Mucosa of descending colon (tissue), 3 donors: ENCODE data around the gene C10orf95. TPM values are rescaled to one million over a fixed set of nuclear protein-coding genes. Genes with fewer than 3 reads are reported as not detected.

Experiments used
- ATAC-seq: fragments of 200-7000 bp; cut with Tn5 transposase; one replicate; pipeline ENCODE4 v1.9.1; 2020; ENCODE audit warnings: mild to moderate bottlenecking, moderate library complexity
- DNase-seq, 3 donors: peaks; one replicate each; pipeline ENCODE4 v3.0.0-alpha.2; 2020
- H3K36me3 ChIP-seq: fragments of 200-600 bp; one replicate; pipeline ENCODE4 v1.8.0; 2021; ENCODE audit warnings: low read depth, mild to moderate bottlenecking
- H3K4me1 ChIP-seq: fragments of 200-600 bp; one replicate; pipeline ENCODE4 v1.8.0; 2021; ENCODE audit warnings: low read depth, mild to moderate bottlenecking
- H3K4me3 ChIP-seq: fragments of 200-600 bp; one replicate; pipeline ENCODE4 v1.8.0; 2021; ENCODE audit warnings: mild to moderate bottlenecking
- H3K9me3 ChIP-seq: fragments of 200-600 bp; one replicate; pipeline ENCODE4 v1.8.0; 2021; ENCODE audit warnings: mild to moderate bottlenecking
- intact Hi-C, 2 donors: fragments of 100-400 bp; cut with DNase I in 1 of 2; cut with micrococcal nuclease in 1 of 2; formaldehyde crosslinking; loops; one replicate each; pipeline versions ENCODE4 v1.11.0 to v1.11.1; 2022; cut with DNase I, micrococcal nuclease
- total RNA-seq, 3 donors: library from RNA; stranded (reverse); fragmentation: NEBNext Ultra II Directional in 2 of 3; extraction: Animal tissue kit (Norgen Biotek cat#: 25700) in 2 of 3; gene quantifications; one replicate each; pipeline versions ENCODE4 v1.2.1 to v1.2.4, GENCODE V29; 2021 to 2023
- TF ChIP-seq, protein P1 (sequence below): fragments of 200-600 bp; IDR thresholded peaks from one replicate; pipeline ENCODE4 v1.8.0; 2022; ENCODE audit warnings: antibody characterized with exemption, mild to moderate bottlenecking
- donor health status: DM: no; HTN: no; CAD: no; lungs with moderate emphysema.
- donor health status: DM: no; HTN: no; CAD: no.
- donor health status: DM: no; HTN: yes; CAD: no.

The C10orf95 gene
- total RNA-seq, 3 donors from 2014 or later: 0.41 to 2.3 (median 2.0) TPM

DNA sequence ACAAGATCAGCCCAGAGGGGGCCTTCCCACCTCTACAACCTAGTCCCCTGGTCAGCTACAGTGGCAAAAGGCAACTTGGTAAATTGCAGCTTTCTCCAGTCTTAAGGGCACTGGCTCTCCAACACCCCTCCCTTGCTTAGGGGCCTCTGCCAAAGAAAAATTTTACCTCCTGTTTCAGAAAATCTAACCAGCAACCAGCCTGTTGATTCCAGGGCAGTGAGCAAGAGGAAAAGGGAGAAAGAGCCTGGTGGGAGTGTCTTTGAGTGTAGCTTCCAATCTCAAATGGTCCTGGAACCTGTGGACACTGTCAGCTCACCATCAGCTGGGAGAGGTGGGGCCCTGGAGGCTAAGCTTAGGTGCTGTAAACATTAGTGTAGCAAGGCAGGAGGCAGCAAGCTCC is 28.3 kb upstream of the C10orf95 start:
- no peaks in the 10 kb centered on the region for H3K4me1 ChIP-seq
- peaks cover 15% of the 10 kb centered on the region for H3K36me3 ChIP-seq
- TF ChIP-seq, protein P1, sequence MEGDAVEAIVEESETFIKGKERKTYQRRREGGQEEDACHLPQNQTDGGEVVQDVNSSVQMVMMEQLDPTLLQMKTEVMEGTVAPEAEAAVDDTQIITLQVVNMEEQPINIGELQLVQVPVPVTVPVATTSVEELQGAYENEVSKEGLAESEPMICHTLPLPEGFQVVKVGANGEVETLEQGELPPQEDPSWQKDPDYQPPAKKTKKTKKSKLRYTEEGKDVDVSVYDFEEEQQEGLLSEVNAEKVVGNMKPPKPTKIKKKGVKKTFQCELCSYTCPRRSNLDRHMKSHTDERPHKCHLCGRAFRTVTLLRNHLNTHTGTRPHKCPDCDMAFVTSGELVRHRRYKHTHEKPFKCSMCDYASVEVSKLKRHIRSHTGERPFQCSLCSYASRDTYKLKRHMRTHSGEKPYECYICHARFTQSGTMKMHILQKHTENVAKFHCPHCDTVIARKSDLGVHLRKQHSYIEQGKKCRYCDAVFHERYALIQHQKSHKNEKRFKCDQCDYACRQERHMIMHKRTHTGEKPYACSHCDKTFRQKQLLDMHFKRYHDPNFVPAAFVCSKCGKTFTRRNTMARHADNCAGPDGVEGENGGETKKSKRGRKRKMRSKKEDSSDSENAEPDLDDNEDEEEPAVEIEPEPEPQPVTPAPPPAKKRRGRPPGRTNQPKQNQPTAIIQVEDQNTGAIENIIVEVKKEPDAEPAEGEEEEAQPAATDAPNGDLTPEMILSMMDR: no peak
- intact Hi-C loops: no loop called here
- no peak overlapping the region for H3K4me3 ChIP-seq
- no peaks in the 10 kb centered on the region for H3K9me3 ChIP-seq
- DNase-seq: peak in 1 of 3 donors; percentile 10
- ATAC-seq: no peak

DNA sequence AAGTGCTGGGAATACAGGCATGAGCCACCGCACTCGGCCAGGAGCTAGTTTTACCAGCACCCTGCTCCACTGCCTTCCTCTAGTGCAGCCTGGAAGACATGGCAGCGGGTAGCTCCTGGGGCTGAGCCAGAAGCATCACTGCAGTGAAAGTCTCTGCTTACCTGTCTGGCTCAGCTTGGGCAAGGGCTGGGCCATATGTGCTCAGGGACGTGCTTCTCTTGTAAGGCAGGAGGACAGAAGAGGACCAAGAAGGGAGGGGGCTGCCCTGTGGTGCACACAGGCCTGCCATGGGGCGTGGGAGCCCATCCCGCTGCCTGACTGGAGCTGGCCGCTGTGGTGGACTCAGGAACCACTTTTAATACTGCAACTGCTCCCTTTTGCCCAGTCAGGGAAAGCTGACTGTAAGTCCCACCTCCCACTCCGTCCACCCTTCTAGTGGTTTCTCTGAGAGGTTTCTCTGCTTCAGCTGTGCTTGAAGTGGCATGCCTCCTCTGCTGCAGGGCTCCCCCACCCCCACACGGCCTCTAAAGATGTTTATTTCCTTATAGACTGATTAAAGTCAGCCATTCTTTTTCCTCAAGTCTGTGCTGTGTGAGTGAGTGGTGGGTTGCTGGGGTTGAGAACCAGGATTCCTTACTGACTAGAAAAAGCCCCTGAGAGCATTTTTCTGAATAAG is 25.3 kb upstream of the C10orf95 start:
- ATAC-seq: no peak
- DNase-seq: peak in 1 of 3 donors; percentile 44
- no peaks in the 10 kb centered on the region for H3K36me3 ChIP-seq
- intact Hi-C loops: no loop called here
- no peaks in the 10 kb centered on the region for H3K4me1 ChIP-seq
- TF ChIP-seq, protein P1: no peak
- no peak overlapping the region for H3K4me3 ChIP-seq
- H3K9me3 ChIP-seq: no peaks in the 10 kb centered on the region

DNA sequence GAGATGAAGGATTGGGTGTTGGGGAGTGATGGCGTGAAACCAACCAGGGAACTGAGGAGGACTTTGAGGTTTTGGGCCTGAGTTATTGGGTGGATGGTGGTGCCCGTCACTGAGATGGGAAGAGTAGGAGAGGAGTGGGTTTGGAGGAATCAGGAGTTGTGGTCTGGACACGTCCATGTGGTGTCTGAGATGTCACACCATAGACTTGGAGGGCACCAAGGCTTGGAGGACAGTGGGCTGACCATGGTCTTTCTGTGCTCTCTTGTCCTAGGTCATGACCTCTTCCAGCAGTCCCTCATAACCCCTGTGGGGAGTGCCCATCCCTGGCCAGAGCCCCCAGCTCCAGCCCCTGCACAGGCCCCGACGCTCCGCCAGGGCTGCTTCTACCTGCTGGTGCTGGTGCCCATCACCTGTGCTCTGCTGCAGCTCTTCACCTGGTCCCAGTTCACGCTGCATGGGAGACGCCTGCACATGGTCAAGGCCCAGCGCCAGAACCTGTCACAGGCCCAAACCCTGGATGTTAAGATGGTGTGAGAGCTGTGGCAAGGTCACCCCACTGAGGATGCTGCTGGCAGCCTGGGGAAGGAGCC is 24.2 kb upstream of the C10orf95 start:
- peak in 1 of 3 donors; percentile 40 for DNase-seq
- TF ChIP-seq, protein P1: no peak
- intact Hi-C loops: no loop called here
- no peaks in the 10 kb centered on the region for H3K4me1 ChIP-seq
- H3K9me3 ChIP-seq: no peaks in the 10 kb centered on the region
- no peak for ATAC-seq
- H3K4me3 ChIP-seq: no peak overlapping the region
- no peaks in the 10 kb centered on the region for H3K36me3 ChIP-seq

DNA sequence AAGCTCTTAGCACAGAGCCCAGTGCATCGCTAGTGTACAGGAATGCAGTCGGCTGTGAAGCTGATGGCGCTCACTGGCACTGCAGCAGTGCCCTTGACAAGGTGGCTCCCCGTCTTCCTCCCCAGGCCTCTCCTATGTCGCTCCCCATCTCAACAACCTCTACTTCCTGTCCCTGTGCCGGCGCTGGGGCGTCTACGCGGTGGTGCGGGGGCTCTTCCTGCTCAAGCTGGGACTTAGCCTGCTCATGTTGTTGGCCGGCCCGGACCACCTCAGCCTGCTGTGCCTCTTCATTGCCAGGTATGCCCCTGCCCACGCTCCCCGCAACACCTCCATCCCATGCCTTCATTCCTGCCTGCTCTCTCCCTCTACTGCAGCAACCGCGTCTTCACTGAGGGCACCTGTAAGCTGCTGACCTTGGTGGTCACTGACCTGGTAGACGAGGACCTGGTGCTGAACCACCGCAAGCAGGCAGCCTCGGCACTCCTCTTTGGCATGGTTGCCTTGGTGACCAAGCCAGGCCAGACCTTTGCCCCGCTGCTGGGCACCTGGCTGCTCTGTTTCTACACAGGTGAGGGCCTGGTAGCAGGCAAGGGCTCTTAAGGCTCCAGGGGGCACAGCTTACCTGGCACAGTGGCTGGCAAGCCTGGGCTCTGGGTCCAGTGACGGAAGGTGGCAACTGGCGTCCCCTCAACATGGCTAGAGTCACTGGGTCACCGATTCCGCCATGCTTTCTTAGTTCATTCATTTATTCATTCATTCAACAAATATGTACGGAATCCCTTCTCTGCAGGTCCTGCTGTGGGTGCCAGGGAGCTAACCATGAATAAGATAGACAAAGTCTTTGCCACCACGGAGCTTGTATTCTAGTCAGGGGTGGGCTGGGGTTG is 22.3 kb upstream of the C10orf95 start:
- Histone ChIP-seq H3K9me3 (no peaks in the 10 kb centered on the region), H3K36me3 (no peaks in the 10 kb centered on the region), H3K4me3 (no peak overlapping the region), H3K4me1 (no peaks in the 10 kb centered on the region)
- TF ChIP-seq, protein P1: no peak
- ATAC-seq (peak; percentile 18), DNase-seq (no peak)
- intact Hi-C loops: no loop called here

DNA sequence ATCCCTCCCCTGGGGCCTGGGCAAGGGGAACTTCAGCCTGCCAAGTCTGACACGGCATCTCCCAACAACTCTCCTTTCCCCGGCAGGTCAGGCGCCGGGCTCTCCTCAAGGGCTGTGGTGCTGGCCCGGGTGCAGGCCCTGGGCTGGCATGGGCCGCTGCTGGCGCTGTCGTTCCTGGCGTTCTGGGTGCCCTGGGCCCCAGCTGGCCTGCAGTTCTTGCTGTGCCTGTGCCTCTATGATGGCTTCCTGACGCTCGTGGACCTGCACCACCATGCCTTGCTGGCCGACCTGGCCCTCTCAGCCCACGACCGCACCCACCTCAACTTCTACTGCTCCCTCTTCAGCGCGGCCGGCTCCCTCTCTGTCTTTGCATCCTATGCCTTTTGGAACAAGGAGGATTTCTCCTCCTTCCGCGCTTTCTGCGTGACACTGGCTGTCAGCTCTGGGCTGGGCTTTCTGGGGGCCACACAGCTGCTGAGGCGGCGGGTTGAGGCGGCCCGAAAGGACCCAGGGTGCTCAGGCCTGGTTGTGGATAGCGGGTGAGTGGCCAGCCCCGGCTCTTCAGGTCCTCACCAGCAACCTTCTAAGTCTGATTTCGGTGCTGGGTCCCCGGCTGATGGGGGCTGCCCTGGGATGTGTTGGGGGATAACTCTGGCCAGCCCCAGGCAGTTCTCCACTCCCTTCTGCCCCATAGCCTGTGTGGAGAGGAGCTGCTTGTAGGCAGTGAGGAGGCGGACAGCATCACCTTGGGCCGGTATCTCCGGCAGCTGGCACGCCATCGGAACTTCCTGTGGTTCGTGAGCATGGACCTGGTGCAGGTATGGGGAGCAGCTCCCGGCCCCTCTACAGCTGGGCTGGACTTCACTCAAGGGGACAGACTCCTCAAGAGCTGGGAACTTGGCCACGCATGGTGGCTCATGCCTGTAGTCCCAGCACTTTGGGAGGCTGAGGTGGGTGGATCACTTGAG is 19.5 kb upstream of the C10orf95 start:
- intact Hi-C loops: no loop called here
- TF ChIP-seq, protein P1: no peak
- Histone ChIP-seq H3K36me3 (no peaks in the 10 kb centered on the region), H3K9me3 (no peaks in the 10 kb centered on the region), H3K4me1 (peaks cover under 1% of the 10 kb centered on the region), H3K4me3 (no peak overlapping the region)
- ATAC-seq (no peak), DNase-seq (no peak)
